Smooth muscle cell (in vitro differentiated cells): ENCODE data around the gene TRAF5. TPM values are rescaled to one million over a fixed set of nuclear protein-coding genes. Genes with fewer than 3 reads are reported as not detected.

Experiments
- DNase-seq: peaks from one replicate; lab custom pipeline; 2025; ENCODE audit not compliant: unreplicated experiment; lab: John Stamatoyannopoulos, UW
- H2AFZ ChIP-seq: fragments of 200-600 bp; sonication (generic); 2 replicates; pipeline ENCODE4 v1.6.0; 2016; ENCODE audit warnings: antibody characterized with exemption, low read depth, mild to moderate bottlenecking
- H3F3A ChIP-seq: fragments of 200-600 bp; sonication (generic); 2 replicates; pipeline ENCODE4 v1.6.0; 2017; ENCODE audit warnings: antibody characterized with exemption, low read depth
- H3K27ac ChIP-seq: fragments of 200-600 bp; sonication (generic); 2 replicates; pipeline ENCODE4 v1.5.1; 2016; ENCODE audit warnings: low read depth, mild to moderate bottlenecking
- H3K27me3 ChIP-seq: fragments of 200-600 bp; sonication (generic); 2 replicates; pipeline ENCODE4 v1.6.1; 2016; ENCODE audit warnings: low read depth, mild to moderate bottlenecking
- H3K36me3 ChIP-seq: fragments of 200-600 bp; sonication (generic); 2 replicates; pipeline ENCODE4 v1.5.1; 2016; ENCODE audit warnings: low read depth
- H3K4me1 ChIP-seq: fragments of 200-600 bp; sonication (generic); 2 replicates; pipeline ENCODE4 v1.5.1; 2016; ENCODE audit warnings: low read depth
- H3K4me2 ChIP-seq: fragments of 200-600 bp; sonication (generic); 2 replicates; pipeline ENCODE4 v1.6.0; 2016; ENCODE audit warnings: mild to moderate bottlenecking
- H3K4me3 ChIP-seq: fragments of 200-600 bp; sonication (generic); 2 replicates; pipeline ENCODE4 v1.5.1; 2016; ENCODE audit warnings: mild to moderate bottlenecking
- H3K79me2 ChIP-seq: fragments of 200-600 bp; sonication (generic); 2 replicates; pipeline ENCODE4 v1.6.0; 2016; ENCODE audit warnings: low read depth, mild to moderate bottlenecking
- H3K9ac ChIP-seq: fragments of 200-600 bp; sonication (generic); 2 replicates; pipeline ENCODE4 v1.6.0; 2016; ENCODE audit warnings: low read depth
- H3K9me3 ChIP-seq: fragments of 200-600 bp; sonication (generic); replicated peaks from 2 replicates; pipeline ENCODE4 v1.5.1; 2016; ENCODE audit warnings: low read depth
- H4K20me1 ChIP-seq: fragments of 200-600 bp; sonication (generic); 2 replicates; pipeline ENCODE4 v1.6.0; 2016; ENCODE audit warnings: low read depth
- WGBS: methylation state at CpG from one replicate; pipeline ENCODE4 v1.1.7; 2016; ENCODE audit warnings: low lambda C conversion rate; 5-methylcytosine and 5-hydroxymethylcytosine counted together
- polyA plus RNA-seq: library from polyadenylated mRNA; unstranded; fragments of >200 nt; fragmentation: Nextera tagmentation; extraction: Ambion mirVana; gene quantifications from 2 replicates; pipeline ENCODE4 v1.2.1, GENCODE V29; 2016
- total RNA-seq: library from RNA; depleted of rRNA; stranded (reverse); fragments of >200 nt; gene quantifications from 2 replicates; pipeline ENCODE4 v1.2.3, GENCODE V29; 2014
- TF ChIP-seq, protein P1 (sequence below): fragments of 200-600 bp; sonication (generic); IDR thresholded peaks from 2 replicates; pipeline ENCODE4 v1.5.1; 2017; ENCODE audit warnings: borderline replicate concordance, mild to moderate bottlenecking, antibody characterized with exemption; ENCODE audit not compliant: insufficient read depth, poor library complexity, severe bottlenecking

TRAF5 gene
- total and polyA plus RNA-seq, 2 experiments from 2014 or later: 6.1 to 15.0 TPM

DNA sequence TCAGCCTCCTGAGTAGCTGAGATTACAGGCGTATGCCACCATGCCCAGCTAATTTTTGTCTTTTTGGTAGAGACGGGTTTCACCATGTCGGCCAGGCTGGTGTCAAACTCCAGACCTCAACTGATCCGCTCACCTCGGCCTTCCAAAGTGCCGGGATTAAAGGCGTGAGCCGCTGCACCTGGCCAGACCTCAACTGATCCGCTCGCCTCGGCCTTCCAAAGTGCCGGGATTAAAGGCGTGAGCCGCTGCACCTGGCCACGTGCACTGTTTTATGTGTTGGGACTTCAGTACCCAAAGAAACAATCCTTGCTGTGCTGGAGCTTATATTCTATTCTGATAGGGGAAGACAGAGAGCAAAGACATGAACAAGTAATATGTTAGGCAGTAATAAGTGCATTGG lies 10.1 kb downstream of the TRAF5 start:
- no peaks in the 10 kb centered on the region for H3K36me3 ChIP-seq
- H3K27me3 ChIP-seq: no peaks in the 10 kb centered on the region
- H3K27ac ChIP-seq: no peak overlapping the region
- H3K4me2 ChIP-seq: no peak overlapping the region
- H3K4me1 ChIP-seq: no peaks in the 10 kb centered on the region
- WGBS: 90% methylated on average over 15 of the region's 15 CpGs
- no peak overlapping the region for H3K9ac ChIP-seq
- no peak overlapping the region for H2AFZ ChIP-seq
- H3K9me3 ChIP-seq: no peaks in the 10 kb centered on the region
- H3K79me2 ChIP-seq: peaks cover 89% of the 10 kb centered on the region
- no peaks in the 10 kb centered on the region for H3F3A ChIP-seq
- DNase-seq: no peak
- no peak overlapping the region for H3K4me3 ChIP-seq
- peaks cover 97% of the 10 kb centered on the region for H4K20me1 ChIP-seq
- TF ChIP-seq, protein P1, sequence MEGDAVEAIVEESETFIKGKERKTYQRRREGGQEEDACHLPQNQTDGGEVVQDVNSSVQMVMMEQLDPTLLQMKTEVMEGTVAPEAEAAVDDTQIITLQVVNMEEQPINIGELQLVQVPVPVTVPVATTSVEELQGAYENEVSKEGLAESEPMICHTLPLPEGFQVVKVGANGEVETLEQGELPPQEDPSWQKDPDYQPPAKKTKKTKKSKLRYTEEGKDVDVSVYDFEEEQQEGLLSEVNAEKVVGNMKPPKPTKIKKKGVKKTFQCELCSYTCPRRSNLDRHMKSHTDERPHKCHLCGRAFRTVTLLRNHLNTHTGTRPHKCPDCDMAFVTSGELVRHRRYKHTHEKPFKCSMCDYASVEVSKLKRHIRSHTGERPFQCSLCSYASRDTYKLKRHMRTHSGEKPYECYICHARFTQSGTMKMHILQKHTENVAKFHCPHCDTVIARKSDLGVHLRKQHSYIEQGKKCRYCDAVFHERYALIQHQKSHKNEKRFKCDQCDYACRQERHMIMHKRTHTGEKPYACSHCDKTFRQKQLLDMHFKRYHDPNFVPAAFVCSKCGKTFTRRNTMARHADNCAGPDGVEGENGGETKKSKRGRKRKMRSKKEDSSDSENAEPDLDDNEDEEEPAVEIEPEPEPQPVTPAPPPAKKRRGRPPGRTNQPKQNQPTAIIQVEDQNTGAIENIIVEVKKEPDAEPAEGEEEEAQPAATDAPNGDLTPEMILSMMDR: no peak

DNA sequence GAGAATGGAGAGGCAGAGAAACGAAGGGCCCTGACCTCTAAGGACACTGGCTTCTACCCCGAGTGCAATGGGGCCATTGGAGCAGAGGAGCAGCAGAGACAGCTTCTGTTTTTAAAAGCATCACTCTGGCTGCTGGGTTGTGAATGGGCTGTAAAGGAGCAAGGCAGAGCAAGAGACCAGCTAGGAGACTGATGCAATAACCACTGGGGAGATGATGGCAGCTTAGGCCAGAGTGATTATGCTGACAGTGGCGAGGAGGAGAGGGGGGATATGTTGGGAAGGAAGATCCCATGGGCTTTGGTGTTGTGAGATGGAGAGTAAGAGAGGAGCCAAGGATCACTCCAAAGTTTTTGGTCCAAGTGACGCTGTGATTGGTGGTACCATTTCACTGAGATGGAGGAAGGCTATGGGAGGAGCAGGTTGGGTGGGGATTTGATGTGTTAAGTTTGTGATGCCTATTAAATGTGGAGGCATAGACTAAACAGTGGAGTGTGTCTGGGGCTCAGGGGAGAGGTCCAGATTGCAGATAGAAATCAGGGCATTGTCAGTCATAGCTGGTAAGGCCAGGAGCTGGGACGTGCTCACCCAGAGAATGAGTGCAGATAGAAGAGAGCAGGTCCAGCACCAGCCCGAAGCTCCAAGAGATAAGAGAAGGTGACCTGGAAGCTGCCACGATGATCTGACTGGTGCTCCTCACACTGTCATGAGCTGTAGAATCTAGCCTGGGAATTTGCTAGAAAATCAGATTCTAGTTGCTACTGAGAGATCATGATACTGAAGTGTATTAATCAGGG lies 11.0 kb downstream of the TRAF5 start:
- TF ChIP-seq, protein P1: no peak
- H3K27me3 ChIP-seq: no peaks in the 10 kb centered on the region
- H4K20me1 ChIP-seq: peaks cover 91% of the 10 kb centered on the region
- H3K27ac ChIP-seq: no peak overlapping the region
- no peaks in the 10 kb centered on the region for H3K36me3 ChIP-seq
- 82% methylated on average over 7 of the region's 7 CpGs for WGBS
- no peaks in the 10 kb centered on the region for H3F3A ChIP-seq
- no peaks in the 10 kb centered on the region for H3K4me1 ChIP-seq
- H2AFZ ChIP-seq: no peak overlapping the region
- H3K9me3 ChIP-seq: no peaks in the 10 kb centered on the region
- H3K9ac ChIP-seq: no peak overlapping the region
- H3K79me2 ChIP-seq: peaks cover 87% of the 10 kb centered on the region
- no peak overlapping the region for H3K4me3 ChIP-seq
- H3K4me2 ChIP-seq: no peak overlapping the region
- no peak for DNase-seq

DNA sequence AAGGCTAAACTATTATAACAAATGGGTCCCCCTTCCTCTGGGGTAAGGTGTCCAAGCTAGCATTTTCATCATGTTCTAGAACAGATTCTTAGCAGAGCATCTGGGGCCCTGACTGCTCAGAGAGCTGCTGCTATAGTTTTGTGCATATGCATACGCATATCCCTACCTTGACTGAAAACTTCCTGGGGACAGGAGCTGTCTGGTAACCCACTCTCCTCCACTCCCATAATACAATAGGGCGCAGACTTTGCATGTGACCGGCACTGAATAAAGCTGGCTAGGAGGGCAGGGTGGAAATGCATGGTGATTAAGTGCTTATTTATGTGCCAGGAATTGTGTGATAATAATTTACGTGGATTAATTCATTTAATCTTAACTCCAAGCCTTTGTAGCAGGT lies 11.6 kb downstream of the TRAF5 start:
- Histone ChIP-seq H3K79me2 (peaks cover 87% of the 10 kb centered on the region), H4K20me1 (peaks cover 85% of the 10 kb centered on the region), H3K27me3 (no peaks in the 10 kb centered on the region), H3K9me3 (no peaks in the 10 kb centered on the region), H3K4me2 (no peak overlapping the region), H3K9ac (no peak overlapping the region), H3K4me1 (no peaks in the 10 kb centered on the region), H3K27ac (no peak overlapping the region), H3K36me3 (no peaks in the 10 kb centered on the region), H3K4me3 (no peak overlapping the region), H2AFZ (no peak overlapping the region), H3F3A (no peaks in the 10 kb centered on the region)
- over 99% methylated on average over 4 of the region's 4 CpGs for WGBS
- no peak for DNase-seq
- TF ChIP-seq, protein P1: no peak

DNA sequence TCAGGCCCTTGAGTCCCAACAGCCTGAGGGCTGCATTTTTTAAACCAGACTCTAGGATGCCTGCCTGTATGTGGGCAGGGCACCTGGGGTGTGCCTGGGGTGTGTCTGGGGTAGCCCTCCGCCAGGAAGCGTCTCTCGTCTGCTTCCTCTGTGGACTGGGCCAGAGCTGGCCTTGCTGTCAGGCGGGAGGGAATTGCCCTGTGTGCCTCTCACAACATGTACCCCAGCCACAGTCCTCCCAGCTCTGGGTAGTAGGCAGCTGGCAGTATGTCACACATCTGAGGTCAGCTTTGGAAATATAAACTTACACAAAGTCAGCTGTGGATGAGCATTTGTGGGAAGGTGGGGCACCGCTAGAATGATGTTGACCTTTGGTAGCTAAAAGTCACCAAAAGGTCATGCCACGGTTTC lies 13.0 kb downstream of the TRAF5 start:
- TF ChIP-seq, protein P1: no peak
- Histone ChIP-seq H3K27me3 (no peaks in the 10 kb centered on the region), H3K4me2 (no peak overlapping the region), H3K9ac (no peak overlapping the region), H3K36me3 (no peaks in the 10 kb centered on the region), H2AFZ (no peak overlapping the region), H3K9me3 (no peaks in the 10 kb centered on the region), H3K27ac (no peak overlapping the region), H4K20me1 (peaks cover 82% of the 10 kb centered on the region), H3K4me3 (no peak overlapping the region), H3K79me2 (peaks cover 75% of the 10 kb centered on the region), H3K4me1 (no peaks in the 10 kb centered on the region), H3F3A (no peaks in the 10 kb centered on the region)
- WGBS: 84% methylated on average over 6 of the region's 6 CpGs
- DNase-seq: no peak
